NCI-H1436 (cell line): ENCODE results near the gene TBC1D19.

Experiments
- DNase-seq: peaks from one replicate; lab custom pipeline; 2025; lab: John Stamatoyannopoulos, UW

Gene TBC1D19

DNA sequence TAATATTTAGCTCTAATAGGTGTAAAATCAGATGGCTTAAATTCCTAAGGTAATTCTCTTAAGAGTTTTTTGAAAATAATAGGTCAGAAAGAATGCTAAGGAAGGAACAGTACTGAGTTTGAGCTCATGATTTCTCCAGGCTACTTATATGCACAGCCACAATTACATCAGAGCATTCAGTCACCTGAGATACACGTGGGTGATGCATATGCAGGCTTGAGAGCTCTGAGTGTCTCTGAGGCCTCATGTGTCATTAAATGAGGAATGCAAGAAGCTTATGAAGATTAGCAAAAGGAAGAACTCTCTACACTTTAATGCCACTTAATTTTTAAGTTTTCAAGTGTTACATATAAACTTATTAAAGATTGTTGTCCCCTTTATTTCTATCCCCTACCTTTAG lies 152.7 kb downstream of the TBC1D19 start:
- DNase-seq = no peak

DNA sequence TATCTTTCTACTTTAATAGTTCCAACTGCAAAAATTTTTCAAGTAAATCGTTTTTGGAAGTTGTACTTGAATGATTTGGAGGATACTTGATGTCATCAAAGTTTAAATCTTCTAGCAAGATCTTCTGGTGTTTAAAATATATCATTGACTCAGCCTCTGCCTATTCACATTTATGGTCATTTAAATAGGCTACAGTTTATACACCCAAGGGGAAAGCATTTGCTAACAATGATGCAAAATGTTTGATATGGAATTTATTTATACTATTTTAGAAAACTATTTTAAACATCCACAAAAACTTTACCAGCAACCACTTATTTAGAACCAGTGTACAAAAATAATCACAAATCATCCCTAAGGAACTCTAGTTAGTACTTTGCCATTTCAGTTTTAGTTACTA lies 153.5 kb downstream of the TBC1D19 start:
- no peak for DNase-seq

DNA sequence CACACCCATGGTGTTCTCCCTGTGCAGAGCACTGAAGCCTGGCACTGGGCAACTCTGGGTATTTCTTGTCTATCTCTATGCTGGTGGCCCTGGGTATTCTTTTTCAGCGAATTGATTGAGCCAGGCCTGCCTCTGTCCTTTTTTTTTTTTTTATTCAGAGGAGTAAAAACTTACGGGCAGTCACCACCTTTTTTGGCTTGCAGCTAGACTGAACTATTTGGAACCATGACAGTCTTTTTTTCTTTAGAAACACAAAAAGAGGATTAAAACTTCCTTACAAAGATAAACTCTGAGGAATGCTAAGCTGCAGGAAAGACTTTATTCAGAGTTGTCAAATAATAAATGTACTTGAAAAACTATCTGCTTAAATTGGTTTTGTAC lies 157.6 kb downstream of the TBC1D19 start:
- no peak for DNase-seq

DNA sequence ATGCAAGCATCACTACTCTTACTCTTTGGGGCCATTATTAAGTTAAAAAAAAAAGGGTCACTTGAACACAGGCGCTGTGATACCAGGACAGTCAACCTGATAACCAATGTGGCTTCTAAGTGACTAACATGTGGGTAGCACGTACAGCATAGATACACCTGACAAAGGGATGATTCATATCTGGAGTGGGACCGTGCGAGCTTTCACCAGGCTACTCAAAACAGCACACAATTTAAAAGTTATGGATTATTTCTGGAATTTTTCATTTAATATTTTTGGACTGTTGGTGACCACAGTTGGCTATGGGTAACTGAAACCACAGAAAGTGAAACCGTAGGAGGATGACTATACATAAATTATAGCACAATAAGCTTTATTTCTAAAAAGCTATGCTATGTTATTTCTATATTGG lies 162.9 kb downstream of the TBC1D19 start:
- no peak for DNase-seq

DNA sequence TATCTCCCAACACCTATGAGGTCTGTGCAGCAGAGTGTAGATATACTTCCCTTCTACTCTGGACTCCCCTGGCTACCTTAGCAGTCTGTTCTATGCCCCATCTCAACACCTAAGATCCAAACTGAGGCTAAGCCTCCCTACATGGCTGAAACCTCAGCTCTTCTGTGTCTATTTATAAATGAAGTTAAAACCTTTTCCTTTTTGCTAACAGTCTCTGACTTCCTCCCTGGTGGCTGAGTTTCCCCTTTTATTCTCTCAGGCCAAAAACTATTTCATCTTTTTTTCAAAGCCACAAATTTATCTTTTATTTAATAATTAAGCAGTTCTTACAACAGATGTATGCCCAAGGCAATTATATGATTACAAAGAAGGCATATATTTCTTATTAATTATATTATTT lies 164.9 kb downstream of the TBC1D19 start:
- DNase-seq = no peak

DNA sequence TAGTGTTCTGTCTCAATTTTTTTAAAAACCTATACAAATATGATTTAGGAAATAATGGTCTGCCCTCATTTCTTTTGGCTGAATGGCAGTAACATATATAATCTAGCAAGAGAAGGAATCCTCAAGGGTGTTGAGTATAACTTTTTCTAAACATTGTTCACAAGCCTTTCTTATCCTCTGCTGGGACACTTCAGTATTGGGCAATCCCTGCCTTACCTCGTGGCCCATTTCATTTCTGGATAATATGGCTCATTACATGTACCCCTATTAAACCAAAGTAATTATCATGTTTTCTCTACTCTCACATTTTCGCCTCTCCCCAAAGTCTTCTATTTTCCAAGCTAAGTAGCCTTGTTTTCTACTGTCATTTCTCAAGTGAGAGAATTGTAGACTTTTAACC lies 166.0 kb downstream of the TBC1D19 start:
- DNase-seq = no peak

DNA sequence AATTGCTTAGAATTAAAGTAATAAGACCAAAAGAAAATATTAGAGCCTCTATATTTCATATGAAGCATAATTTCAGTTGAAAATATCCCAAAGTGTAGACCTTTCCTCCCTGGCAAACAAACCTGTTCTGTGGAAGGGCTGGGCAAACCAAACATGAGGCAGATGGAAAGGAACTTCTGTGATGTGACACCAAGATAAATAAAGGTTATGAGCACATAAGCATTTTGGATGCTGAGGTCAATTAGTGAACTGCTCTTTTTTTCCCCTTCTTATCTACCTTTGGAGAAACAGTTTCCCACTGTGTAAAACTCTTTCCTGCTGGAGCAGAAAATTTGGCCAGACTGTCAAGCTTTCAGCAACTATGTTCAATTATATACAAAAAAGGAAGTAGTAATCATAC lies 167.1 kb downstream of the TBC1D19 start:
- DNase-seq = no peak

DNA sequence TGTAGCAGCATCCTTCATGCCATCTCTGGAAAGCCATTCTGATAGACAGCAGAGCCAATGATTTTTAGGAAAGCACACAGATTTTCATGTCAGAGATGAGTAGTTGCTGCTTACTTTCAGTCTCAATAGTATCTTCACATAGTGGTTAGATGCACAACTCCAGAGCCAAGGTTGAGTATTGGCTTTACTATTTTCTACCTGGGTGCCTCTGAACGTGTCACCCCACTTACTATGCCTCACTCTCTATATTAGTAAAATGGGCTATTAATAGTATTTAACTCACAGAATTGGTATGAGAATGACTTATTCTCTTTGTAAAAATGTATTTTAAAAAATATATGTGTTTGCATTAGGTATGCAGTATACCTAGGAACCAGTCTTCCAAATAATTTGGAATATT lies 168.0 kb downstream of the TBC1D19 start:
- DNase-seq = no peak

DNA sequence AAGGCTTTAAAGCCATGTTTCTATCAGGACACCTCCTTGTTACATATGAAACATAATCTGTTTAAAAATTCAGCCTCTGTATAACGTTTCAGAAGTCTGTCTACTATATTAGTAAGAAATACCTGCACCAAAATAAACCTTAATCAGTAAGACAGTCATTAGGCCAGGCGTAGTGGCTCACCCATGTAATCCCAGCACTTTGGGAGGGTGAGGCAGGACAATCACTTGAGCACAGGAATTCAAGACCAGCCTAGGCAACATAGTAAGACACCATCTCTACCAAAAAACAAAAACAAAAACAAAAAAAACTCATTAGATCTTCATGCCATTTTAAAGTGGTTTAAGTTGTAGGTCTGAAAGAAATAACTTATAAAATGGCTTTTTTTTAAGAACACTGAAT lies 169.3 kb downstream of the TBC1D19 start:
- no peak for DNase-seq

DNA sequence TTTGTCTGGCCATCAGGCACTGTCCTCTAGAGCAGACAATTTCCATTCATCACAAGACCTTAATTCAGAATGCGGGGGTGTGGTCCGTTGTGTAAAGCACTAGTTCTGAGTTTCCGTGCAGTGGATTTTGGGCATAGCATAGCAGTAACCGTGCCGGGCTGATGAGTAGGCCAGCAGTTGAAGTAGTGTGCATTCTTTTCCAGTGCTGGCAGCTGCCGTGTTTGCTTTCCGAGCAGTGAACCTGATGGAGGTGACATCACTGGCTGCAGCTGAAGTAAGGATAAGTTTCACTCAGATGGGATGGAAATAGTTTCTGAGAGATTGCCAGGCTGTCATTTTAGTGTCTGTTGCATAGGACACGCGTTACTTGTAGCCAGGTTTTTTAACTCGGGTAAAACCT lies 169.7 kb downstream of the TBC1D19 start:
- no peak for DNase-seq

DNA sequence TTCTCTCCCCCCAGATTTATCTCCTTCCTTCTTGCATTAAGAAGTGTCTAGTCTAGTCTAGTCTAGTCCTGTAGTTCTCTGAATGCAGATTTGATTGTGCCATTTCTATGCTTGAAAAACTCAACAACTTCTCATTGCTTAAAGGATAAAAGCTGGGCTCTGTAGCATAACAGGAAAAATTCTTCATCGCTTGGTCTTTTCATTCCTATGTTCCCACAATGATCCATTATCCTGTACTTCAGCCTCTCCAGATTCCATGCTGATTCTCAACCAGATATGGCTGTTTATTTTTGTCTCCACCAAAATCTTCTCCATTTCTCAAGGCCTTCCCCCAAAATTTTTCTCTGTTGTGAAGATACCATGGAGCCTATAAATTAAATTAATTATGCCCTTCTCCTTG lies 173.9 kb downstream of the TBC1D19 start:
- no peak for DNase-seq

DNA sequence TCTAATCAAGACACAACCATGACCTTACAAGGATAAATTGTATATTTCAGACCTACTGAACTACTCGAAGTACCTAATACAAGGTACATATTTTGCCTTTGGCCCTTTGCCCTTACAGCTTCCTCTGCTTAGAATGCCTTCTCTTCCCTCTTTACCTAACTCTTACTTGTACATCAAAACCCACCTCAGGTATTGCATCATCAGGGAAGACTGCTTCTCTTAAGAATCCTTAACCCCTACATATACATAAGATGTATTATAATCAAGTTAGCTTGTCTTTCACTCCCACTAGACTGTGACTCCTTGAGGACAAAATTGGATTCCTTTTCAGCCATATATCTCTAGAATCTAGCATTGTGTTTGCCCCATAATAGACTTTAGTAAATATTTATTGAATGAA lies 175.0 kb downstream of the TBC1D19 start:
- no peak for DNase-seq

DNA sequence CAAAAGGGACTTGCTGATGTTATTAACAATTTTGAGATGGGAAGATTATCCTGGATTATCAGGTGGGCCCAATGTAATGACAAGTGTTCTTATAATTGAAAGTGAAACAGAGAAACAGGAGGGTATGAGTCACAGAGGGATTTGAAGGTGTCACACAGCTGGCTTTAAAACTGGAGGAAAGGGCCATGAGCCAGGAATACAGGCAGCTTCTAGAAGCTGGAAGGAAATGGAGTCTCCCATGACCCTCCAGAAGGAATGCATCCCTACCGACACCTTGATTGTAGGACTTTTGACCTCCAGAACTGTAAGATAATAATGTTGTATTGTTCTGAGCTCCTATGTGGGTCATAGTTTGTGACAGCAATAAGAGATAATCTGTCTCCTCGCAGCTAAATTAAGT lies 178.8 kb downstream of the TBC1D19 start:
- no peak for DNase-seq

DNA sequence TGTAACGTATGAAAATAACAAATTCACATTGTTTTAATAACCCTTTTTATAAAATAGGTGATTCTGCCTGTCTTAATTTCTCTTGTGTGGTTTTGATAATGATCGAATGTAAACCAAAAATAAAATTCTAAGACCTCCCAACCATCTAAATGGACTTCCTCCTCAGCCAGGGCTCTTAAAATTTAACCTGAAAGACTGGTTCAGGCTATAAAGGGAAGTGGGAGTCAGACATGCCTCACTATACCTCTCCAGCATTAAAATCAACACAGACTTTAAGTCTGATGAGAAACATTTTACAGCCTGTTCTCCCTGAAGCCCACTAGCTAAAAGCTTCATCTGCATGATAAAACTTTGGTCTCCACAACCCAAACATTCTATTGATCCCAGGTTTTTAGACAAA lies 179.2 kb downstream of the TBC1D19 start:
- DNase-seq = no peak

DNA sequence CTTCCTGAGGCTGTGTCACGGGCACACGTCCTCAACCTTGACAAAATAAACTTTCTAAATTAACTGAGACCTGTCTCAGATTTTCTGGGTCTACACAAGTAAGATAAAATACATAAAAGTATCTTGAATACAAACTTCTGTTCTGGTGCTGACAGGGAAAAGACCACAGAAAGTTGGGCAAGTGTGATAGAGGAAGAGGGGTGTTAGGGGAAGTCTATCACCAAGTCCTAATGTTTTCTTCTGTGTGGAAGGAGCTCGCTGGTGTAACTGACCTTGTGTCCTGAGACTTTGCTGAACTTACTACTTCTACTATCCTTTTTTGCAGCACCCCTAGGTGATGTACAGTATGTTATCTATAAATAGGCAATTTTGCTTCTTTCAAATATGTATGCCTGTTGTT lies 179.8 kb downstream of the TBC1D19 start:
- DNase-seq = no peak

DNA sequence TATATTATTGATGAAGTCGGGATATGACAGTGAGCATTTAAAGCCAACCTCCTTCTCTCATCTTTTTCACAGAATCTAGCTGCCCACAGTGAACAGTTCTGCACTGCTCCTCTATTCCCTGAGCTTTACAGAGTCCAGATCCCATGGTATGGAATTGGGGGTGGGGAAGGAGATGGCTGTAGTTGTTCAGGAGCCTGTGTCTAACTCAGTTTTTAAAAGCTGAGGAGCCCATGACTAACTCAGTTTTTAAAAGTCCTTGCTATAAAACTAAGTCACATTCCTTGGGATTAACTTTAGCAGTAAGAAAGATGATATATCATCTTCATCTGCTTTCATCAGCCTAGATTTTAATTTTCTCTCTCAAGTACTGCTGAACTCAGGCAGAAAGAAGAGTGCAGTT lies 180.3 kb downstream of the TBC1D19 start:
- no peak for DNase-seq

DNA sequence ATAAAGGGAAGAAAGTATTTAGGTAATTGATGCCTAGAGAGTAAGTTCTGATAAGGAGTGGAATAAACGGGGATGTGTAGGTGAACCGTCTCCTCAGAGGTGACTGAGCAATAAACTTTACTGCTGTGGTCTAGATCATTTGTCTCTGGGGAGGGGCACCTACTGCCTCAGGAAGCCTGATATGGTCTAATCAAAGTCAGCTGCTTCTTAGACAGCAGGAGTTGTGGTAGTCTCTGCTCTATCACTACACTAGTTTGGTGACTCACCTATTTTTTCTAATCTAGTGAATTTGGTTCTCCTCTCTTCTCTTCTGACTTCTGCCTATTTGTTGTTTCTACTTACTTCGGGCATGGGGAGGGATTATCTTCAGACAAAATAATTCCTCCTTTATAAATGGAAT lies 181.6 kb downstream of the TBC1D19 start:
- no peak for DNase-seq

DNA sequence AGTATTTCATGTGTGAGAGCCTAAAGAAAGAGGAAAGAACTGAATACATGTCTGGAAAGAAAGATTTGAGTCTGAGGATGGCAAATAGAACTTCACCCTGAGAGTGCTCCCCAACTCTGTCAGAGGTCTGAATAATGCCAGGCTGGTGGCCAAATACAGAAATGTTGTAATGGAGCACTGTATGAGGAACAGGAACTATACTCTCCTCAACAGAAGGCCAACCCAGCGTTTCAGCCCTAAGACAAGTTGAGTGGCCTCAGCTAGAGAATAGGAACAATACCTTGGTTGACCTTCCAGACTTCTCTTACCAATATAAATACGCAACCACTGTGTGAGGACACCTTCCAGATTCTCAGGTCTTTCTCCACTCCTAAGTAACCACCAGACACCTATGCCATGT lies 182.3 kb downstream of the TBC1D19 start:
- no peak for DNase-seq

DNA sequence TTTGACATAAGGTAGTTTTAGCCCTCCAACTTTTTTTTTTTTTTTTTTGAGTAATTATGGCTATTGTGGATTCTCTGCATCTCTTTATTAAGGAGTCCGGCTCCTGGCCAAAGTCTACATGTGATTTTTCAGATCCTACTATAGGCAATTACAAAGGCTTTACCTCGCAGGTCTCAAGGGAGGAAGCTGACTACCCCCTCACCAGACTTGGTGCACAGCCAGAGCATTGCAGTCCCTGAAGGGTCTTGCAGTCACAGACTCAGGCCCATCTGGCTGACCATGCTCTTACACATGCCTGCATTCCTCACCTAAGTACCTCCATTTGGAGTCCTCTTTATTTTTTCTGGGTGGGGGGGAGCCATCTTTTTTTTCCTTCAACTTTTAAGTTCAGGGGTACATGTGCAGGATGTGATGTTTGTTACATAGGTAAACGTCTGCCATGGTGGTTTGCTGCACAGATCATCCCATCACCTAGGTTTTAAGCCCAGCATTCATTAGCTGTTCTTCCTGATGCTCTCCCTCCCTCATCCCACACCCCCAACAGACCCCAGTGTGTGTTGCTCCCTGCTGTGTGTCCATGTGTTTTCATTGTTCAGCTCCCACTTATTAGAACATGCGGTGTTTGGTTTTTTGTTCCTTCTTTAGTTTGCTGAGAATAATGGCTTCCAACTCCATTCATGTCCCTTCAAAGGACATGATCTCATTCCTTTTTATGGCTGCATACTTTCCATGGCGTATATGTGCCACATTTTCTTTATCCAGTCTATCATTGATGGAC lies 188.4 kb downstream of the TBC1D19 start:
- no peak for DNase-seq

DNA sequence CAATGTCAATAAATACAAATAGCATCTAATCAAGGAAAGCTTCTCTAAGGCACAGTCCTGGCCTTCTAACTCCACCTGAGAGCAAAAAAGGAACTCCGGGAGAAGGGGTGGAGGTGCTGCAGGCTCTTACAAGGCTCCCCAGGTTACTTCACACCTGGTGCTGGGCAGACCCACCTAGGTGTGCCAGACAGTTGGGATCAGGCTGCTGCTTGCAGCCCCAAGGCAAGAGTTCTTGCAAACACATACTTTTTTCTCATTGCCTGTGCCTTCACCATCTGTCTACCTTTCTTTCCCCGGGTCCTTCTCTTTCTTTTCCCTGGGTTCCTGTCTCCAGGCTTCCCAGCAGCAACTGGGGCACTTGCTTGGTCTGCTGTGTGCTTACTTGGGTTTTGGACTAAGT lies 195.3 kb downstream of the TBC1D19 start:
- no peak for DNase-seq

DNA sequence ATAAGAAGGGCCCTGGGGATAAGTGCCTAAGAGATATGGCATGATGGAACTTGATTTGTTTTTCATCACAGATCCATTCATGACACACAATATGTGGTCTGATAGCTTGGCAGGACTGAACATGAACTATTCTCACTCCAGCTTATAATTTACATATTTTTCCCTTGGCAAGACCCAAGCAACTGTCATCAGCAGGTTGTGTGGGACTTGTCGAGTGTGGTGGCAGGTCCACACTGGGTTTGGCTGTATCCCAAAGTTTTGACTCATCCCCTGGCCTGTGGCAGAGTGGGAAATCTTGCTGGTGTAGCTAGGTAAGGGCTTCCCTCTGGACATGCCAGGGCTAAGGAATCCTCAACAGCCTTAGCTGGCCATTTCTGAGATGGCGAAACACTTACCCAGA lies 195.8 kb downstream of the TBC1D19 start:
- no peak for DNase-seq

DNA sequence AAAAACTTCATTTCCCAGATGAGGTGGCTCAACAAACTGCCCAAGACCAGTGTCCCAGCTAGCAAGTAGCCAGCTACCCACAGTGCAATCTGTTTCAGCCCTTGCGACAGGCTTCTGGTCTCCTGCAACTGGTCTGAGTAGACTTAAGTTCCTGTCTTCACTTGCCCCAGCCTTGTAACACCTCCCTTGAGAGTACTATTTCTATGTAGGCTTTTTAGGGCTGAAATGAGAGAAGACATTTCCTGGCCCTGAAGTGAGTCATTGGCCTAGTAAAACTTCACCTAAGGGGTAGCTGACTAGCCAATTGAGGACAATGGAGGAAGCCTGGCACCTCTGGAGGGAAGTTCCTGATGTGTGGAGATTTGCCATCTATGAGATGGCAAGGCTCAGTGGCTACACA lies 196.7 kb downstream of the TBC1D19 start:
- no peak for DNase-seq

DNA sequence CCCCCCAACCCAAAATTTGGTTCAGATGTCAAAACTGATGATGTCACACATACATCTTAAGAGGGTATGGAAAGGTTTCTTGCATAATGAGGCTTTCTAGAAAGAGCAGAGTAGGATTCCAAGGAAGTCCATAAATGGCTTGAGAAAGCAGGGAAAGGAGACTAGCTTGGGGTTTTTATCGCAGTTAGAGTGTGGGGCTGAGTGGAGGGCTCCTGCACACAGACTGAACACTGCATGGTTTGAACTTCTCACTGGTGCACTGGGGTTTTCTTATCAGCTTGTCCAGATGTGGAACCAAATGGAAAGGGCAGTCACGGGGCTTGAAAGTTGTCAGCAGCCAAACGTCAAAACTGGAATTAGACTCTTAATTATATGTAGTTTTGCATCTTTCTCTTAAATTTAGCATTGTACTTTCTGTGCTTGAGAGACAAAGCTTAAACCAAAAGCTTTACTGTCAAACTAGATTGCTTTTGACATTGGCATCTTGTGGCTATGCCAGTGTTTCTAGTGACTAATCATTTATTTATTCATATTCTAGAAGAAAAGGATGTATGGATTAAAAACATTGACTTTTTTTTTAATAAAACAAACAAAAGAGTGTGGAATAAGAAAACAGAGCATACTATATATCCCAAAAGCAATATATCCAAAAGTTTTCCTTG lies 198.4 kb downstream of the TBC1D19 start:
- no peak for DNase-seq

DNA sequence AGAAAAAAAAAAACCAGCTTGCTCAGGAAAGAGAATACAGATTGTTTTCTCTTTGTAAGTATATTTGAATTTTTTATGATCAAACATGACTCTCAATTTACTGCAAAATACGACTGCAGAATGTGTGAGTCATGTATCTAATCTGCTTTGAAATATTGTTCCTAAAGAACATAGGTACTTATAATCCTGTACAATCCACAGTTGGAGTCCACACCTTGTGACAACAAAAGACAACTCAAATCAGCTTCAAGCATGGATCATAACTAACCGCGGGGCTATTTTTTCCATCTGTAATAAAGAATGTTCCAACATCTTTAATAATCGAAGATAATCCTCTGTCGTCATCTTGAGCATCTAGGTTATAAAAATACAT lies 198.9 kb downstream of the TBC1D19 start:
- no peak for DNase-seq
